HCT116 (cell line): Measurements from ENCODE around the gene GPR151.

Experiments
- CTCF ChIP-seq, 3 experiments: fragments of 200-600 bp in 1 of 3; sonication (generic) in 1 of 3; IDR thresholded peaks in 2 of 3; conservative IDR thresholded peaks in 1 of 3; 2 replicates each; pipeline ENCODE4 v1.5.1; 2012 to 2017; ENCODE audit warnings: low read depth in 2 of 3, low read length in 2 of 3, antibody characterized with exemption in 1 of 3, borderline replicate concordance in 1 of 3, control low read depth in 1 of 3, mild to moderate bottlenecking in 1 of 3, mixed read lengths in 1 of 3, mixed run types in 1 of 3, moderate library complexity in 1 of 3; ENCODE audit not compliant: insufficient read depth in 1 of 3
- EZH2phosphoT487 ChIP-seq: fragments of 200-600 bp; IDR thresholded peaks from 2 replicates; pipeline ENCODE4 v1.6.1; 2018; ENCODE audit warnings: antibody characterized with exemption, borderline replicate concordance
- MAX ChIP-seq: IDR thresholded peaks from 2 replicates; pipeline ENCODE4 v1.6.1; 2012
- POLR2A ChIP-seq: IDR thresholded peaks from 2 replicates; pipeline ENCODE4 v1.7.0; 2011; ENCODE audit warnings: borderline replicate concordance; ENCODE audit not compliant: insufficient read depth, insufficient read length; ENCODE audit errors: extremely low read depth
- REST ChIP-seq: IDR thresholded peaks from 2 replicates; pipeline ENCODE4 v1.6.1; 2012; ENCODE audit warnings: low read depth
- SRF ChIP-seq: IDR thresholded peaks from 2 replicates; pipeline ENCODE4 v1.6.1; 2012; ENCODE audit warnings: low read depth
- ZNF274 ChIP-seq: fragments of 200-500 bp; sonication (Bioruptor generic); IDR thresholded peaks from 2 replicates; pipeline ENCODE4 v1.6.1; 2014; ENCODE audit warnings: mild to moderate bottlenecking, low read depth, low read length, inconsistent platforms

- no peak for TF ChIP-seq CTCF (IDR thresholded peaks at IDR 0.05 in 2 of 3, conservative IDR thresholded peaks at IDR 0.05 in 1 of 3; ENCODE audit: borderline replicate concordance in 1 of 3, insufficient read depth in 1 of 3, low read depth in 2 of 3, low read length in 2 of 3)
- TF ChIP-seq POLR2A = no peak
- no peak for TF ChIP-seq SRF
- no peak for TF ChIP-seq EZH2phosphoT487
- TF ChIP-seq REST = no peak
- TF ChIP-seq MAX = no peak
- TF ChIP-seq ZNF274 = no peak
These were observed 378 bp downstream of the GPR151 start for GRCh38 chr5:146515473-146516150.
